Natural killer cell (primary cell): ENCODE data around the gene ONECUT3. TPM values are rescaled to one million over a fixed set of nuclear protein-coding genes. Genes with fewer than 3 reads are reported as not detected.

Source experiments
- ATAC-seq, 3 donors: fragments of 150-1000 bp in 2 of 3; fragments of 200-7000 bp in 1 of 3; cut with Tn5 transposase; 1 replicate in 1 of 3; 2 replicates in 2 of 3; pipeline ENCODE4 v1.10.0; 2021; ENCODE audit warnings: mild to moderate bottlenecking in 2 of 3, moderate library complexity in 2 of 3
- DNase-seq, 2 donors: peaks; one replicate each; pipeline versions ENCODE4 v3.0.0 to v3.0.0-alpha.2; 2013 to 2021; ENCODE audit warnings: mixed read lengths in 1 of 2
- H3K27ac ChIP-seq: one replicate; pipeline ENCODE4 v1.5.1; 2013; ENCODE audit warnings: mild to moderate bottlenecking, low read length
- H3K27me3 ChIP-seq: one replicate; pipeline ENCODE4 v1.6.1; 2013; ENCODE audit warnings: low read length; ENCODE audit not compliant: control insufficient read depth, insufficient read depth
- H3K36me3 ChIP-seq: one replicate; pipeline ENCODE4 v1.6.1; 2013; ENCODE audit warnings: low read length; ENCODE audit not compliant: control insufficient read depth, insufficient read depth
- H3K4me1 ChIP-seq: one replicate; pipeline ENCODE4 v1.6.1; 2013; ENCODE audit warnings: low read length; ENCODE audit not compliant: control insufficient read depth, insufficient read depth
- H3K4me3 ChIP-seq: one replicate; pipeline ENCODE4 v1.5.1; 2013; ENCODE audit warnings: low read length
- H3K9me3 ChIP-seq: one replicate; pipeline ENCODE4 v1.6.1; 2013; ENCODE audit warnings: low read length; ENCODE audit not compliant: control insufficient read depth, insufficient read depth
- H3K27ac Mint-ChIP-seq, 2 donors: one replicate each; pipeline ENCODE4 v1.8.0; 2022; ENCODE audit warnings: mild to moderate bottlenecking in 2 of 2, mixed read lengths in 2 of 2, moderate library complexity in 1 of 2
- H3K27me3 Mint-ChIP-seq, 2 donors: one replicate each; pipeline ENCODE4 v1.8.0; 2022; ENCODE audit warnings: low read depth in 2 of 2, mixed read lengths in 2 of 2
- H3K36me3 Mint-ChIP-seq: one replicate; pipeline ENCODE4 v1.8.0; 2022; ENCODE audit warnings: mixed read lengths
- H3K4me1 Mint-ChIP-seq, 2 donors: one replicate each; pipeline ENCODE4 v1.8.0; 2022; ENCODE audit warnings: mixed read lengths in 2 of 2
- H3K4me3 Mint-ChIP-seq: one replicate; pipeline ENCODE4 v1.8.0; 2022; ENCODE audit warnings: mild to moderate bottlenecking, moderate library complexity, mixed read lengths
- H3K9me3 Mint-ChIP-seq, 2 donors: one replicate each; pipeline ENCODE4 v1.8.0; 2022; ENCODE audit warnings: mixed read lengths in 2 of 2
- WGBS: methylation state at CpG from one replicate; pipeline ENCODE4 v1.1.7; 2013; ENCODE audit warnings: missing lambda C conversion rate; ENCODE audit not compliant: insufficient coverage; 5-methylcytosine and 5-hydroxymethylcytosine counted together
- intact Hi-C: fragments of 100-400 bp; cut with micrococcal nuclease; formaldehyde crosslinking; loops from one replicate; pipeline ENCODE4 v1.14.2; 2022
- total RNA-seq, 4 donors: library from RNA; stranded (reverse); fragments of 120-200 nt in 1 of 4; gene quantifications; one replicate each; pipeline versions ENCODE4 v1.2.3 to v1.2.4, GENCODE V29; 2013 to 2022
- TF ChIP-seq, protein P1 (sequence below): fragments of 200-600 bp; IDR thresholded peaks from one replicate; pipeline ENCODE4 v1.8.0; 2022; ENCODE audit warnings: antibody characterized with exemption

Gene ONECUT3
- total RNA-seq, 3 donors from 2014 or later (not counting 1 experiment from before 2014, with no cell fraction given) = not detected

DNA sequence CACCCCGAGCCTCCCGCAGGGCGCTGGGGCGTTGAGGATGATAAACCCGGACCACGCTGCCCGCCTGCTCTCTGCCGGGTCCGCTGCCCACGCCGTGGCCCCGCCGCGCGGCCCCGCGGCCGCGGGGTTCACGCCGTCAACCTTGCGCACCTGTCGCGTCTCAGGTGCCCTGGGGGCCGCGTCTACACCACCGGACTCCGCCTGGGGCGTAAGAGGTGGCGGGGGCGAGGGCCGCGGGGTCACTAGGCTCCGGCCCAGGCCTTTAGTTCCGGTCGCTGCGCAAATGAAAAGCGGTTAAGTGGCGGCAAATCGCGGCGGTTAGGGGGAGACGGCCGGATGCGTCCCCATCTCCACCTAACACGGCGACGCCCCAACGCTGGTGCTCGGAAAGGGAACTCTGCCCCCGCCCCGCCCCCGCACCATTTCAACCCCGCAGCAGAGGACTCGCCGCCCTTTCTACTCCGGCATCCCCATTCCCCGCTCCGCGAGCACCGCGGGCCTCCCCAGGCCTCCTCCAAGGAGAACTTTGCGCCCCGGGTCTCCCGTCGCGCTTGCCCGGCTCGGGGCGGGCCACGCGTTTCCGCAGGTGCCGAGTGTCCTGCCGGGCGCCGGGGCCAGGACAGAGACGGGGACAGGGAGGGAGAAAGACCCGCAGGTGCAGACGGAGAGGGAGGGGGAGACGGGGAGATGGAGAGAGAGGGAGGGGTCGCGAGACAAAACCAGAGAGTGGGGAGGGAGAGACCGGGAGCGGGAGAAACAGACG, 4.3 kb downstream of the ONECUT3 start:
- H3K27me3 ChIP-seq = peaks cover 58% of the 10 kb centered on the region

DNA sequence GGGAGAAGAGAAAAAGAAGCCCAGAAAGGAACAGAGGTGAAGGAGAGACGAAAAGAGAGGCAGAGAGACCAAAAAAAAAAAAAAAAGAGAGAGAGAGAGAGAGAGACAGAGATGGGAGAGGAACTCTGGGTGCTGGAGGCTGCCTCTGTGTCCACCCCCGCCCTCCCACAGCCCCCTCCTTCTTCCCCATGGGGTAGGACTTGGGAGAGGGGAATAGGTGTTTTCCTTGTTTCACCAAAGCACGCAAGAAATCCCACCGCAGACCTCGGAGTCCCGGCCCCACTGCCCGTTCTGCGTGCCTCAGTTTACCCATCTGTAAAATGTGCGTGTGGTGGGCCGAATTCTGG, 4.9 kb downstream of the ONECUT3 start:
- no peak for ATAC-seq
- peaks cover 3% of the 10 kb centered on the region for H3K4me1 ChIP-seq
- intact Hi-C loops = no loop called here
- TF ChIP-seq, protein P1, sequence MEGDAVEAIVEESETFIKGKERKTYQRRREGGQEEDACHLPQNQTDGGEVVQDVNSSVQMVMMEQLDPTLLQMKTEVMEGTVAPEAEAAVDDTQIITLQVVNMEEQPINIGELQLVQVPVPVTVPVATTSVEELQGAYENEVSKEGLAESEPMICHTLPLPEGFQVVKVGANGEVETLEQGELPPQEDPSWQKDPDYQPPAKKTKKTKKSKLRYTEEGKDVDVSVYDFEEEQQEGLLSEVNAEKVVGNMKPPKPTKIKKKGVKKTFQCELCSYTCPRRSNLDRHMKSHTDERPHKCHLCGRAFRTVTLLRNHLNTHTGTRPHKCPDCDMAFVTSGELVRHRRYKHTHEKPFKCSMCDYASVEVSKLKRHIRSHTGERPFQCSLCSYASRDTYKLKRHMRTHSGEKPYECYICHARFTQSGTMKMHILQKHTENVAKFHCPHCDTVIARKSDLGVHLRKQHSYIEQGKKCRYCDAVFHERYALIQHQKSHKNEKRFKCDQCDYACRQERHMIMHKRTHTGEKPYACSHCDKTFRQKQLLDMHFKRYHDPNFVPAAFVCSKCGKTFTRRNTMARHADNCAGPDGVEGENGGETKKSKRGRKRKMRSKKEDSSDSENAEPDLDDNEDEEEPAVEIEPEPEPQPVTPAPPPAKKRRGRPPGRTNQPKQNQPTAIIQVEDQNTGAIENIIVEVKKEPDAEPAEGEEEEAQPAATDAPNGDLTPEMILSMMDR = no peak
- Mint-ChIP-seq H3K36me3 (no peaks in the 10 kb centered on the region), H3K4me1 (peaks cover 0 to 13% of the 10 kb centered on the region in 2 donors), H3K9me3 (no peaks in the 10 kb centered on the region), H3K27me3 (peaks cover 22 to 46% of the 10 kb centered on the region in 2 donors), H3K4me3 (no peak overlapping the region), H3K27ac (no peak overlapping the region)
- WGBS = 14% methylated on average over 9 of the region's 10 CpGs
- H3K9me3 ChIP-seq = no peaks in the 10 kb centered on the region
- no peak overlapping the region for H3K4me3 ChIP-seq
- no peaks in the 10 kb centered on the region for H3K36me3 ChIP-seq
- H3K27ac ChIP-seq = no peak overlapping the region
- no peak for DNase-seq
- peaks cover 58% of the 10 kb centered on the region for H3K27me3 ChIP-seq

More for the DNA sequence above, 4.3 kb downstream of the ONECUT3 start:
- no peaks in the 10 kb centered on the region for H3K9me3 ChIP-seq
- no peak overlapping the region for H3K4me3 Mint-ChIP-seq
- H3K4me3 ChIP-seq = no peak overlapping the region
- no peaks in the 10 kb centered on the region for H3K9me3 Mint-ChIP-seq
- H3K27me3 Mint-ChIP-seq = peaks cover 22 to 48% of the 10 kb centered on the region in 2 donors
- DNase-seq (no peak), ATAC-seq (no peak)
- H3K36me3 Mint-ChIP-seq = no peaks in the 10 kb centered on the region
- H3K4me1 Mint-ChIP-seq = peaks cover 0 to 18% of the 10 kb centered on the region in 2 donors
- H3K36me3 ChIP-seq = no peaks in the 10 kb centered on the region
- TF ChIP-seq, protein P1 = no peak
- H3K4me1 ChIP-seq = peaks cover 5% of the 10 kb centered on the region
- H3K27ac ChIP-seq = no peak overlapping the region
- WGBS = 2% methylated on average over 86 of the region's 86 CpGs
- intact Hi-C loops = no loop called here
- no peak overlapping the region for H3K27ac Mint-ChIP-seq

DNA sequence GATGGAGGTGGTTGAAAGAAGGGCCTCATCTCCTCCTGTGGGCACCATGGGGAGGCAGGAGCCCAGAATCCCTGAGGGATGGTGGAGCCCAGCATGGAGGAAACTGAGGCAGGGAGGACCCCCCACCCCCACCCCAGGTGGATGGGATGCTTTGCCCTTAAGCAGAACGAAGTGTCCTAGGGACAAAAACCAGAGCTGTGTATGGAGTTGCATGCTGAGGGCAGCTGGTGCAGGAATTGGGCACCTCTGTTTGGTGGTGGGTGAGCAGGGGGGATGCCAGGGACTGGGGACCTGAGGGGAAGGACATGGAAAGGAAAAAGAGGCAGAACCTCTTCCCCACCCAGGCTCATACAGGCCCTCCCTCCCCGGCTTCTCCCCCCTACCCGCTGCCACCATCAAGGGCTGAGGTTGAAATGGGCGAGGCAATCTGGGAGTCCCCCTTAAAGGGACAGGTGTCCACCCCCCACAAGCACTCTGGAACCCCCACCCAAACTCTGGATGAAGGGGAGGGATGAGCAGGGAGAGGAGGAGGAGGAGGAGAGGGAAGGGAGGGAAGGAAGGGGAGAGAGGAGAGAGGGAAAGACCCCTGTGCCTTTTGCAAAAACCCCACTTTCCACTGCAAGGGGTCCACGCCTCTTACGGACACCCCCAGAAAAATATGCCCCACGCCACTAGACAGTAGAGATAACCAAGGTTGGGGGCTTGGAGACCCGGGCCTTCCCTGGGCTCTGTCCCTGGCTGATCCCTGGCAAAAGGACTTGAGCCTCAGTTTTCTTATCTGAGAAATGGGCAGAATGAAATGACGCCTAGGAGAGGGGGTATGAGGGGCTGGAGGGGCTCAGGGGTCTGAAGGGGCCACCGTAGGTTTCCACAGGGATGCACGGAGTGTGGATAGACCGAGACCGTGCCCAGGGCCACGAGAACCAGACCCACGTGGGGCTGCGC, 5.9 kb downstream of the ONECUT3 start:
- Mint-ChIP-seq H3K4me3 (no peak overlapping the region), H3K9me3 (no peaks in the 10 kb centered on the region), H3K27me3 (peaks cover 22 to 52% of the 10 kb centered on the region in 2 donors), H3K36me3 (no peaks in the 10 kb centered on the region), H3K4me1 (peaks cover 0 to 13% of the 10 kb centered on the region in 2 donors), H3K27ac (no peak overlapping the region)
- H3K4me1 ChIP-seq = peaks cover 3% of the 10 kb centered on the region
- H3K4me3 ChIP-seq = no peak overlapping the region
- TF ChIP-seq, protein P1 = no peak
- no peaks in the 10 kb centered on the region for H3K36me3 ChIP-seq
- H3K9me3 ChIP-seq = no peaks in the 10 kb centered on the region
- intact Hi-C loops = no loop called here
- peaks cover 63% of the 10 kb centered on the region for H3K27me3 ChIP-seq
- ATAC-seq (no peak), DNase-seq (no peak)
- no peak overlapping the region for H3K27ac ChIP-seq
- 25% methylated on average over 13 of the region's 16 CpGs for WGBS
